ENCODE measurements around the gene F3. TPM values are rescaled to one million over a fixed set of nuclear protein-coding genes. Genes with fewer than 3 reads are reported as not detected.
A peak's percentile ranks its signal among the peaks of the same experiment; 100 is the strongest.

The F3 gene
- polyA plus RNA-seq, 3 donors, result 35.5 to 58.2 (median 38.1) TPM

GRCh38 chr1:94501935-94502334 is 39.6 kb downstream of the F3 start:
- no peak for DNase-seq (ENCODE audit: extremely low read depth in 1 of 11, low read depth in 9 of 11, low spot score in 4 of 11)

- no peak for DNase-seq (ENCODE audit: extremely low read depth in 1 of 11, low read depth in 9 of 11, low spot score in 4 of 11)
Measured at GRCh38 chr1:94501426-94501825, 40.1 kb downstream of the F3 start.

DNA sequence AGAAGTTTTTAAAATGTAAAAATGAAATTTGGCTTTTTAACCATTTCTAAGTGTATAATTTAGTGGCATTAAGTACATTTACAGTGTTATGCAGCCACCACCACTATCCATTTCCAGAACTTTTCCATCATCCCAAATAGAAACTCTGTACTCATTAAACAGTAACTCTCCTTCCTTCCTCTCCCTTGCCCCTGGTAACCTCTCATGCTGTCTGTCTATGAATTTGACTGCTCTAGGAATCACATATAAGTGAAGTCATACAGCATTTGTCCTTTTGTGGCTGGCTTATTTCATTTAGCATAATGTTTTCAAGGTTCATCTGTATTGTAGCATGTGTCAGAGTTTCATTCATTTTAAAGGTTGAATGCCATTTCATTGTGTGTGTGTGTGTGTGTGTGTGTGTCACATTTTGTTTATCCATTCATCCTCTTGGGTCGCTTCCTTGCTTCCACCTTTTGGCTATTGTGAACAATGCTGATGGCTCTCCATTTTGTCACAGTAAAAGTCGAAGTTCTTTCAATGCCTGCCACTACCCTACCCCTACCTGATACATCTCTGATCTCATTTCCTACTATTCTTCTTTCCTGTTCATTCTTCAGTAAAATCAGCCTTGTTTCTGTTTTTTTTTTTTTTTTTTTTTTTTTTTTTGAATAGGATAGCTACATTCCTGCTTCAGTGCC is 45.3 kb downstream of the F3 start:
- DNase-seq (ENCODE audit: extremely low read depth in 1 of 11, low read depth in 9 of 11, low spot score in 4 of 11), result no peak

DNA sequence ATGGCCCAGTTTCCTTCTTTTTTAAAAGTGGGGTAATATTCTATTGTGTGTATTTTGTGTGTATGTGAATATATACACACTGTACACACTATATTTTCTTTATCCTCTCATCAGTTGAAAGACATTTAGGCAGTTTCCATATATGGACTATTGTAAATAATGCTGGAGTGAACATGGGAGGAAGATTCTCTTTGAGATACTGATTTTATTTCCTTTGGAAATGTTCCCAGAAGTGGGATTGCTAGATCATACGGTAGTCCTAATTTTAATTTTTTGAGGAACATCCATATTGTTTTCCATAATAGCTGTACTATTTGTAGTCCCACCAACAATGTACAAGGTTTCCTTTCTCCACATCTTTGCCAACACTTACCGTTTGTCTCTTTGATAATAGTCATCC is 51.0 kb downstream of the F3 start:
- DNase-seq (ENCODE audit: extremely low read depth in 1 of 11, low read depth in 9 of 11, low spot score in 4 of 11), result no peak

- no peak for DNase-seq (ENCODE audit: extremely low read depth in 1 of 11, low read depth in 9 of 11, low spot score in 4 of 11)
Measured at GRCh38 chr1:94486990-94487389, 54.6 kb downstream of the F3 start.

DNA sequence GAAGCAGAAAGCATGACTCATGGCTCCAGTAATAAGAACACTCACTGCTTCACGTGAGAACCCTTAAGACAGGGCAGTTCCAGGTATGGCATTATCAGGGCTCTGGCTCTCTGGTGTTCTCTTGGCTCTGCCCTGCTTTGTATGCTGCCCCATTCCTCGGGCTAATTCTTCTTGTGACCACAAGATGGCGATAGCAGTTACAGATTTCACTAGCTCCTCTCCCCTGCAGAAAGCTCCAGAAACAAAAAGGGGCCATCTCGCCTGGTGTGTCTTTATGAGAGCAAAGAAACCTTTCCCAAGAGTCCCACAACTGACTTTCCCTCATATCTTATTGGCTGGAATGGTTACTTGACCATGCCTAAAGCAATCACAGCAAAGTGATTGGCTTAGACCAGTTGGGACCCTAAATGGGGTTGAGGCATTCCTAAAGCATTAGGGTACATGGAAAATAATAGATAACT is 60.1 kb downstream of the F3 start:
- DNase-seq (ENCODE audit: extremely low read depth in 1 of 11, low read depth in 9 of 11, low spot score in 4 of 11), result peak; percentile 31 to 66 (median 39)

- DNase-seq (ENCODE audit: extremely low read depth in 1 of 11, low read depth in 9 of 11, low spot score in 4 of 11), result no peak
Measured at GRCh38 chr1:94479682-94480081, 61.9 kb downstream of the F3 start.

Other genes starting within 250 kb of the F3 start
- 10 to 100 TPM; 56.4 to 67.9 (median 60.1) TPM for gene ABCD3, start 123.4 kb downstream of the F3 start, polyA plus RNA-seq (ENCODE audit: insufficient read length in 3 of 3)